Neural progenitor cell (in vitro differentiated cells): ENCODE data around the gene KRTAP10-2. TPM values are rescaled to one million over a fixed set of nuclear protein-coding genes. Genes with fewer than 3 reads are reported as not detected.

Experiments used
- DNase-seq: peaks from one replicate; pipeline ENCODE4 v3.0.0-alpha.2; 2016; ENCODE audit warnings: low spot score
- H2AFZ ChIP-seq: fragments of 200-600 bp; sonication (generic); replicated peaks from 2 replicates; pipeline ENCODE4 v1.6.1; 2016; ENCODE audit warnings: antibody characterized with exemption
- H3F3A ChIP-seq: fragments of 200-600 bp; sonication (generic); 2 replicates; pipeline ENCODE4 v1.6.1; 2016; ENCODE audit warnings: antibody characterized with exemption, low read depth
- H3K27ac ChIP-seq: fragments of 200-600 bp; sonication (generic); 2 replicates; pipeline ENCODE4 v1.5.1; 2016; ENCODE audit warnings: mild to moderate bottlenecking
- H3K27me3 ChIP-seq: fragments of 200-600 bp; sonication (generic); 2 replicates; pipeline ENCODE4 v1.6.1; 2016; ENCODE audit warnings: mild to moderate bottlenecking, moderate library complexity
- H3K36me3 ChIP-seq: fragments of 200-600 bp; sonication (generic); 2 replicates; pipeline ENCODE4 v1.5.1; 2016
- H3K4me1 ChIP-seq: fragments of 200-600 bp; sonication (generic); 2 replicates; pipeline ENCODE4 v1.6.1; 2016; ENCODE audit warnings: mixed run types
- H3K4me2 ChIP-seq: fragments of 200-600 bp; sonication (generic); 2 replicates; pipeline ENCODE4 v1.6.1; 2016
- H3K4me3 ChIP-seq: fragments of 200-600 bp; sonication (generic); 2 replicates; pipeline ENCODE4 v1.5.1; 2016
- H3K79me2 ChIP-seq: fragments of 200-600 bp; sonication (generic); 2 replicates; pipeline ENCODE4 v1.6.1; 2016; ENCODE audit warnings: low read depth
- H3K9ac ChIP-seq: fragments of 200-600 bp; sonication (generic); 2 replicates; pipeline ENCODE4 v1.6.1; 2016
- H3K9me3 ChIP-seq: fragments of 200-600 bp; sonication (generic); 2 replicates; pipeline ENCODE4 v1.5.1; 2016; ENCODE audit warnings: low read depth
- H4K20me1 ChIP-seq: fragments of 200-600 bp; sonication (generic); 2 replicates; pipeline ENCODE4 v1.6.1; 2016; ENCODE audit warnings: low read depth
- H3K27ac Mint-ChIP-seq: 3 replicates; pipeline ENCODE4 v1.8.0; 2021; ENCODE audit warnings: mixed read lengths
- H3K27me3 Mint-ChIP-seq: 2 replicates; pipeline ENCODE4 v1.8.0; 2022; ENCODE audit warnings: low read depth, mild to moderate bottlenecking, inconsistent platforms, moderate library complexity, mixed read lengths; ENCODE audit not compliant: insufficient read depth
- H3K36me3 Mint-ChIP-seq: 3 replicates; pipeline ENCODE4 v1.8.0; 2021; ENCODE audit warnings: mixed read lengths
- H3K4me1 Mint-ChIP-seq: 3 replicates; pipeline ENCODE4 v1.8.0; 2021; ENCODE audit warnings: mixed read lengths
- H3K4me3 Mint-ChIP-seq: 3 replicates; pipeline ENCODE4 v1.8.0; 2021; ENCODE audit warnings: mild to moderate bottlenecking, moderate library complexity, mixed read lengths
- H3K9me3 Mint-ChIP-seq: 3 replicates; pipeline ENCODE4 v1.8.0; 2020; ENCODE audit warnings: mixed read lengths
- EZH2 ChIP-seq: fragments of 200-600 bp; sonication (generic); IDR thresholded peaks from 2 replicates; pipeline ENCODE4 v1.6.1; 2017; ENCODE audit warnings: antibody characterized with exemption, mild to moderate bottlenecking, moderate library complexity
- EZH2phosphoT487 ChIP-seq: fragments of 200-600 bp; sonication (generic); IDR thresholded peaks from 2 replicates; pipeline ENCODE4 v1.6.1; 2017; ENCODE audit warnings: antibody characterized with exemption
- total RNA-seq: library from RNA; depleted of rRNA; stranded (reverse); fragments of >200 nt; gene quantifications from 2 replicates; pipeline ENCODE4 v1.2.3, GENCODE V29; 2015; ENCODE audit warnings: low replicate concordance
- TF ChIP-seq, protein P1 (sequence below): fragments of 200-600 bp; sonication (generic); IDR thresholded peaks from 2 replicates; pipeline ENCODE4 v1.5.1; 2017; ENCODE audit warnings: antibody characterized with exemption, mild to moderate bottlenecking

KRTAP10-2 gene
- total RNA-seq, 1 donor from 2014 or later, result not detected

- peaks cover 2% of the 10 kb centered on the region for H3K9me3 Mint-ChIP-seq
- Histone ChIP-seq H3K4me2 (no peak overlapping the region), H3K9ac (no peak overlapping the region), H2AFZ (no peak overlapping the region), H3K4me3 (no peak overlapping the region), H3K4me1 (no peaks in the 10 kb centered on the region), H3K79me2 (no peaks in the 10 kb centered on the region), H3F3A (no peaks in the 10 kb centered on the region), H3K27me3 (no peaks in the 10 kb centered on the region), H3K9me3 (no peaks in the 10 kb centered on the region), H3K36me3 (no peaks in the 10 kb centered on the region), H4K20me1 (no peaks in the 10 kb centered on the region), H3K27ac (no peak overlapping the region)
- H3K36me3 Mint-ChIP-seq, result no peaks in the 10 kb centered on the region
- H3K4me3 Mint-ChIP-seq, result no peak overlapping the region
- H3K27ac Mint-ChIP-seq, result no peak overlapping the region
- TF ChIP-seq, protein P1, sequence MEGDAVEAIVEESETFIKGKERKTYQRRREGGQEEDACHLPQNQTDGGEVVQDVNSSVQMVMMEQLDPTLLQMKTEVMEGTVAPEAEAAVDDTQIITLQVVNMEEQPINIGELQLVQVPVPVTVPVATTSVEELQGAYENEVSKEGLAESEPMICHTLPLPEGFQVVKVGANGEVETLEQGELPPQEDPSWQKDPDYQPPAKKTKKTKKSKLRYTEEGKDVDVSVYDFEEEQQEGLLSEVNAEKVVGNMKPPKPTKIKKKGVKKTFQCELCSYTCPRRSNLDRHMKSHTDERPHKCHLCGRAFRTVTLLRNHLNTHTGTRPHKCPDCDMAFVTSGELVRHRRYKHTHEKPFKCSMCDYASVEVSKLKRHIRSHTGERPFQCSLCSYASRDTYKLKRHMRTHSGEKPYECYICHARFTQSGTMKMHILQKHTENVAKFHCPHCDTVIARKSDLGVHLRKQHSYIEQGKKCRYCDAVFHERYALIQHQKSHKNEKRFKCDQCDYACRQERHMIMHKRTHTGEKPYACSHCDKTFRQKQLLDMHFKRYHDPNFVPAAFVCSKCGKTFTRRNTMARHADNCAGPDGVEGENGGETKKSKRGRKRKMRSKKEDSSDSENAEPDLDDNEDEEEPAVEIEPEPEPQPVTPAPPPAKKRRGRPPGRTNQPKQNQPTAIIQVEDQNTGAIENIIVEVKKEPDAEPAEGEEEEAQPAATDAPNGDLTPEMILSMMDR, result no peak
- no peak for TF ChIP-seq EZH2
- TF ChIP-seq EZH2phosphoT487, result no peak
- H3K27me3 Mint-ChIP-seq, result peaks cover 10% of the 10 kb centered on the region
- DNase-seq, result no peak
- no peaks in the 10 kb centered on the region for H3K4me1 Mint-ChIP-seq
These were observed 37.7 kb downstream of the KRTAP10-2 start for GRCh38 chr21:44513389-44514217.

- H3K4me1 Mint-ChIP-seq, result no peaks in the 10 kb centered on the region
- TF ChIP-seq EZH2 (no peak), EZH2phosphoT487 (no peak)
- TF ChIP-seq, protein P1, result no peak
- H3K9me3 Mint-ChIP-seq, result peaks cover 1% of the 10 kb centered on the region
- Histone ChIP-seq H3K79me2 (no peaks in the 10 kb centered on the region), H3K27me3 (no peaks in the 10 kb centered on the region), H4K20me1 (no peaks in the 10 kb centered on the region), H3K9me3 (no peaks in the 10 kb centered on the region), H3K9ac (no peak overlapping the region), H3K36me3 (no peaks in the 10 kb centered on the region), H3K4me3 (no peak overlapping the region), H3K4me2 (no peak overlapping the region), H3K27ac (no peak overlapping the region), H2AFZ (no peak overlapping the region), H3K4me1 (no peaks in the 10 kb centered on the region), H3F3A (no peaks in the 10 kb centered on the region)
- H3K36me3 Mint-ChIP-seq, result no peaks in the 10 kb centered on the region
- DNase-seq, result no peak
- peaks cover 10% of the 10 kb centered on the region for H3K27me3 Mint-ChIP-seq
- no peak overlapping the region for H3K27ac Mint-ChIP-seq
- H3K4me3 Mint-ChIP-seq, result no peak overlapping the region
These were observed 38.6 kb downstream of the KRTAP10-2 start for GRCh38 chr21:44512496-44513388.

DNA sequence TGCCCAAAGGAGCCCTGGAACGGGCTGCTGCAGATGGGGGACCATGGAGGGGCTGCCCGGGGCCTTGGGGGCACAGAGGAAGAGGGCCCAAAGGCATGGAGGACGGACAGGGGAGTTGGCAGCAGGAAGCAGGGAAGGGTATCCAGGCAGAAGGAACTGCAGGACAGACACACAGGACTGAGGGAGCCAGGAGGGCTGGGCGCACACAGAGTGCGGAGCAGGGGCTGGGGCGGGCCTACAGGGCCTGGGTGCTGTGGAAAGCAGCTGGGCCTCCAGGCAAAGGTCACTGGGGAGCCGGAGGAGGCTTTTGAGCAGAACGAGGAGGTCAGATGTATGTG, 39.4 kb downstream of the KRTAP10-2 start:
- Histone ChIP-seq H3K4me2 (no peak overlapping the region), H3K4me1 (no peaks in the 10 kb centered on the region), H2AFZ (no peak overlapping the region), H3K79me2 (no peaks in the 10 kb centered on the region), H3K4me3 (no peak overlapping the region), H3F3A (no peaks in the 10 kb centered on the region), H4K20me1 (no peaks in the 10 kb centered on the region), H3K36me3 (no peaks in the 10 kb centered on the region), H3K27me3 (no peaks in the 10 kb centered on the region), H3K9me3 (no peaks in the 10 kb centered on the region), H3K27ac (no peak overlapping the region), H3K9ac (no peak overlapping the region)
- Mint-ChIP-seq H3K4me3 (no peak overlapping the region), H3K4me1 (no peaks in the 10 kb centered on the region), H3K27ac (no peak overlapping the region), H3K36me3 (no peaks in the 10 kb centered on the region), H3K9me3 (no peaks in the 10 kb centered on the region), H3K27me3 (peaks cover 10% of the 10 kb centered on the region)
- DNase-seq, result no peak
- TF ChIP-seq EZH2 (no peak), EZH2phosphoT487 (no peak)
- TF ChIP-seq, protein P1, result no peak
